NCI-H2227 (cell line): ENCODE results near the gene SLC6A3.

Experiments used
- DNase-seq: peaks from one replicate; lab custom pipeline; 2025; ENCODE audit not compliant: unreplicated experiment; lab: John Stamatoyannopoulos, UW

SLC6A3 gene

DNA sequence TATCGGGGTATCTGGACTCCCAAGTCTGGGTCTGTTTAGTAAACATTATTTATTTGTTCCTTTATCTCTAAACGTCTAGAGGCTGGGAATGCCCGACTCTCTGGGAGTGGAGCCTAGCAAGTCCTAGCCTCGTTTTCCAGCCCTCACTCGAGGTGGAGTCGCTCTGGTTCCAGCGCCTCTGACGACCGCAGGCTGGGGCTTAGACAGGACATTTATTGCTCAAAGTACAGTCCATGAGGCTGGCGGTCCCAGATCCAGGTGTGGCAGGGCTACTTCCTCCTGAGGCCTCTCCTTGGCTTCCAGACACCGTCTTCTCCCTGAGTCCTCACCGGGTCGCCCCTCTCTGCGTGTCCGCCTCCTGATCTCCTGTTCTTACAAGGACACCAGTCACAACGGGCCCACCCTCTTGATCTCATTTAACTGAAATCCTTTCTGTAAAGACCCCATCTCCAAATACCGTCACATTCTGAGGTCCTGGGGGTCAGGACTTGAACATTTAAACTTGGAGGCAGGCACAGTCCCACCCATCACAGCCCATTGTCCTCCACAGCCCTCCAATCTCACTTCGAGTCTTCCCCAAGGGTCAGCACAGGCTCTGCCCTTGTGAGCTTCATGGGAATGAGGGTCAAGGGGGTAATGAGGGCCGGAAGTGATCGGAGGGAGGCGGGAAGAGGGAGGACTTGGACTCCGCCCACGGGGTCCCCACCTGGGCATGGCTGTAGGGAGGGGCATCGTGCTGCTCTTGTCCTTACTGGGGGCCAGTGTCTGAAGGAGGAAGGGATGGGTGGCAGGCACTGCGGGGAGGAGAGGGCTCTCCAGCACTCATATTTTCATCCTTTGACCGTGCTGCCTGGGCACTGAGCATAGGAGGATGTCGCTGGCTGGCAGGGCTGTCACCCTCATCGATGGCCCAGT, 88.1 kb downstream of the SLC6A3 start:
- DNase-seq = no peak

DNA sequence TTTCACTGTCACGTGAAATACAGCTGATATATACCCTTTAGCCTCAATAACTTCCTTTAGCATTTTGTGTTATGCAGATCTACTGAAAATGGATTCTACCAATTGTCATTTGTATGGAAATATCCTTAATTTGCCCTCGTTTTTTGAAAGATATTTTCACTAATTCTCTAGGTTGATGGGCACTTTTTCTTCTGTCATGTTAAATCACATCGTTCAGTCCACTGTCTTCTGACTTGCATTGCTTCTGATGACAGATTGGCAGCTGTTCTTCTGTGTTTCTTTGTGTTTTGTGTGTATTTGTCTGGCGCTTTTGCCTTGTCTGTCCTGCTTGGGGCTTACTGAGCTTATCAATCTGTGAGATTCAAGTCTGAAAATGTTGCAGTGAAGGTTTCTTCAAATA, 90.7 kb downstream of the SLC6A3 start:
- DNase-seq = no peak

- DNase-seq = no peak
Measured at GRCh38 chr5:1352231-1353219, 92.7 kb downstream of the SLC6A3 start.

DNA sequence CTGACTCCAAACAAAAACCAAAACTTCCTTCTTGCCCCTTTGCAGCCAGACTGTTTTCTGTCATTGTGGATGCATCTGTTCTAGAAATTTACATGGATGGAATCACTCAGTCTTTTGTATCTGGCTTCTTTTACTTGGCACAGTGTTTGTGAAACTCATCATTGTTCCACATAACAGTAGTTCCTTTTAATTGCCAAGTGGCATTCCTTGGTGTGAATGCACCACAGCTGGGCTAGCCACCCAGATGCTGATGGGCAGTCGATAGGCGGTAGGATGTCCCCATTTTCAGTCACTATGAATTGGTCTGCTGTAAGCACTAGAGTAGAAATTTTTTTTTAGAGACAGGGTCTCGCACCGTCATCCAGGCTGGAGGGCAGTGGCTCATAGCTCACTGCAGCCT, 94.1 kb downstream of the SLC6A3 start:
- DNase-seq = no peak

DNA sequence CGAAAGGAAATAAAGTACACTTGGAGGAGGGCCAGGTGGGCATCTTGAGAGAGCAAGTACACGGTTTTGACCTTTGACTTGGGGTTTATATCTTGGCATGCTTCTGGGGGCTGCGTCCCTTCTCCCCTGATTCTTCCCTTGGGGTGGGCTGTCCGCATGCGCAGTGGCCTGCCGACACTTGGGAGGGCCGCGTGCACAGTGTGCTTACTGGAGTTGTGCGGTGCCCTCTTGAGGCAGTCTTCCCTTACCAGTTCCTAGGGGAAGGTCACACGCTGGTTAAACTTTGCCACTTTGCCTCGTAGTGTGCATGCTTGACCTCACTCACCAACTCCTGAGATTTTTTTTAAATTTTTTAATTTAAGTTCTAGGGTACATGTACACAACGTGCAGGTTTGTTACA, 96.0 kb downstream of the SLC6A3 start:
- no peak for DNase-seq

- no peak for DNase-seq
Measured at GRCh38 chr5:1348986-1349245, 96.3 kb downstream of the SLC6A3 start.

DNA sequence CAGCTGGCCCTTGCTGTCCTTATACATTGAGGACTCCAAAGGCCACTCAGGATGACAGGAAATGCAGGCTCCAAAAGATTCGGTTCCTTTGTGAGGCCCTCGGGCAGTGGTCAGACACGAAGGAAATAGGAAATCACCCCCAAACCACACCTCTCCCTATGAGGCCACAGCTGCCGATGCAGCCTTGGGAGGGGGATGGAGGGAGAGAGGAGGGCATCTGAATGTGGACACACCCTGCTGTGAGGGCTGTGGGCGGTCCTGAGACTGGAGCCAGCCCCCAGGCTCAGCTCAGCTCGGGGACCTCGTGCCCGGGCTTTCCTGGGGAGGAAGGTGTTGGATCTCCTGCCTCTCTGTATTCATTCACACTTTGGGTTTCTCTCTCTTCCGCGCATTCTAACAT, 97.7 kb downstream of the SLC6A3 start:
- no peak for DNase-seq

- DNase-seq = no peak
Measured at GRCh38 chr5:1346627-1347440, 98.4 kb downstream of the SLC6A3 start.

GRCh38 chr5:1345876-1346626, 99.2 kb downstream of the SLC6A3 start:
- no peak for DNase-seq

GRCh38 chr5:1344975-1345838, 100.0 kb downstream of the SLC6A3 start, which contains the start of gene CLPTM1L:
TSS of gene CLPTM1L (minus strand) at chr5:1345099. CDS start at chr5:1344841, 258 bp downstream.
- peak; percentile 97 for DNase-seq

DNA sequence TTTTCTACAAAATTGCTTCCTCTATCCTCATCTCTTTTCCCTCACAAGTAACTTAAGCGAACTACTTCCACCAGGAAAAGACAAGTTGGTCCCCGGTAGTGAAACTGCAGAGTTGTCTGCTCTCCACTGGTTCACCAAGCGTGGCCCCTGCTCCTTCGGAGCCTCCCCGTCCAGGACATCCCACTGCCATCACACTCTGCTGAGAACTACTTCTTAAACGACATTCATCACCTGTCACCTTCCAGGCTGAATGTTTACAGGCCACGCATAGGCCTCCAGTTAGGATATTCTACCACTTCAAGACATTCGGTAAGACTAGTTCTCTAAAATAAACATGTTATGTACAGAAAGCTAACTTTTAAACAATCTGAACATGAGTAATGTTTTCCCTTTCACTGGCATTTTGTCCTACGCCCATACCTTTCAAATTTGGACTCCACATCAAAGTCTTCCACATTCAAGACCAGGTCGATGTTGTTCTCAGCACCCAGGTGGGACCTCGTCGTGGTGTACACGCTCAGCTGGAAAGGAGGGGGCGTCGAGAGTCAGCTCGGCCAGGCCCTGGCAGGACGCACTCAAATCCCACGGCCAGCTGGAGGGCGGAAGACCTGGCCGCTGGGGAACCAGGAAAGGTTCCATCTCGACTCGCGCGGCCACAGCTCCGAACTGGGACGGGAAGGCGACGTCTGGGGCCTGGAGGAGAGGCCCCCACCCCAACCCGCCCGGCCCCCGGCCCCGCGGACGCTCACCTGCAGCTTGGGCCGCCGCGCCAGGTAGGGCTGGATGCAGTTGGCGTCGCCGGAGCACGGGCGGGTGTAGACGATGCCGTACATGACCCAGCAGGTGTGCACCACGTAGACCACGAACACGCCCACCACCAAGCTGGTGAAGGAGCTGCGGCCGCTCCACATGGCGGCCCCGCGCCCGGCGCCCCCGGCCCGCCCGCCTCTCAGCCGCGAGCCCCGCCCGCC, 101.0 kb downstream of the SLC6A3 start:
- DNase-seq = peak; percentile 73

- DNase-seq = no peak
Measured at GRCh38 chr5:1343315-1343751, 101.9 kb downstream of the SLC6A3 start.
